HG03469 (cell line): ENCODE results near the gene CAMKMT.
"Not testable (repeated sequence)": the region's sequence is repeated elsewhere in the genome, so short reads cannot be mapped to it uniquely, and the experiment has no call there.

Source experiments
- ATAC-seq: cut with Tn5 transposase; IDR thresholded peaks from one replicate; pipeline ENCODE4 v1.9.1; 2021; ENCODE audit warnings: mild to moderate bottlenecking, moderate library complexity, moderate number of reproducible peaks; ENCODE audit not compliant: unreplicated experiment

The CAMKMT gene

GRCh38 chr2:44580875-44581515, 219.2 kb downstream of the CAMKMT start:
- ATAC-seq = no peak

DNA sequence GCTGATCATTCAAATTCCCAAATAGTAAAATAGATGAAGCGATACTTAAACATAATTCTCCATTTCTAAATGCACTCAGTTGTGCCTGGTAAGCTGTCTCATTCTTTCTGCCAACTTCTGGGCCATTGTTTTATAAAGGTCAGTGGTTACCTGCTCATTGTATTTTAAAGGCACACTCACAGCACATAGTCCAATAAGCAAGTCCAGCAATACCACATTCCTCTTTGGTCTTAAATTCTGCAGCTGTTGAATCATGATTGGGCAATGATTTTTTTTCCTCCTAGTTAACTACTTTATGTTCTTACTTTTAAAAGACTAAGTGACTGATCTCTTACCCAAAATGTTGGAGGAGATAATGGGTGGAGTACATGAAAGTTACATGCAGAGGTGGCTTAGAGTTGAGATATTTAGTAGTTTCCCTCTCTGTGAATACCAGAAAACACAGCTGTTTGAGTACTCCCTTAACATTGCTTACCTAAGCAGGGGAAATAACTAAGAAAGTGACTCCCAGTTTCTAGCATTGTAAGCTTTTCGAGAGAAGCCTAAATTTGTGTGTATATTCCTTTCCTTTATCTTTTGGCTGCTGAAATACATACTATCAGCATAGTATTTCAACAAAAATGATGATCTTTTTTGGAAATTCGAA, 220.7 kb downstream of the CAMKMT start:
- no peak for ATAC-seq

DNA sequence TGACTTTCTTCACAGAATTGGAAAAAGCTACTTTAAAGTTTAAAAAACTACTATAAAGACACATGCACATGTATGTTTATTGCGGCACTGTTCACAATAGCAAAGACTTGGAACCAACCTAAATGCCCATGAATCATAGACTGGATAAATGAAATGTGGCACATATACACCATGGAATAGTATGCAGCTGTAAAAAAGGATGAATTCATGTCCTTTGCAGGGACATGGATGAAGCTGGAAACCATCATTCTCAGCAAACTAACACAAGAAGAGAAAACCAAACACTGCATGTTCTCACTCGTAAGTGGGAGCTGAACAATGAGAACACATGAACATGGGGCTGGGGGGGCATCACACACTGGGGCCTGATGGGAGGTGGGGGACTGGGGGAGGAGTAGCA, 233.9 kb downstream of the CAMKMT start:
- not testable (repeated sequence) for ATAC-seq

- no peak for ATAC-seq
These were observed 235.0 kb downstream of the CAMKMT start for GRCh38 chr2:44596537-44597320.

DNA sequence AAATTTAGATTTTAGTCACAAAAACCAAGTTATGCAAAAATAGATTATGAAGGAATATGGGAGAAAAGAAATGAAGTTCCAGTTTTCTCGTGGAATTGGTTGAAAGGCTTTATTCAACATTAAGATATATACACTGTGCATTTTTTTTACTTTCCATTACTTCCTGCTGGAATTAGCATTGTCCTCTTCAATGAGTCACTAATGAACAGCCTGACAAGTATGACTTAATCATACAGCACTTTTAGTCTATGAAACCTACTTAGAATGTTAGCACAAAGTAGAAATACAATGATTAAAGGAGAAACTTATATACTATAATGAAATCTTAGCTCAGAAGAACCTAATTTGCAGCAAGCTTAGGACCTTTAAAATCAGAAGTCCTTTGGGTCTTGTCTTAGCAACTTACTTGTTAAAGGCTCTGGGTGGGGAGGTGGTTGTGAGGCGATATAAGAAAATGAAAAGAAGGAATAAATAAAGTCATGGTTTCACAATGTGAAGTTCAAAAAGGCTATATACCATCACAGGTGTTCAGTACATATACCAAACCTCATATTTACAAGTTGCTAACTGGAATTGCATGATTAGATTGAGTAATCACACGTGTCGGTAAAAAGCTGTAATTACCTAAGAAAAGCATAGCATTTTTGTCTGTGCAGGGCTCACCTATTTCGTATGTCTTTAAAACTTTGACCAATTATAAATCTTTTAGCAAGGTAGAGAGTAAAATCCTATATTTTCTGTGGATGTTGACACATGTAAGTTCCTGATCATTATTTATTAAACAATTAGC, 236.8 kb downstream of the CAMKMT start:
- no peak for ATAC-seq

GRCh38 chr2:44599130-44599529, 237.4 kb downstream of the CAMKMT start:
- no peak for ATAC-seq

- no peak for ATAC-seq
These were observed 240.7 kb downstream of the CAMKMT start for GRCh38 chr2:44602446-44602845.

DNA sequence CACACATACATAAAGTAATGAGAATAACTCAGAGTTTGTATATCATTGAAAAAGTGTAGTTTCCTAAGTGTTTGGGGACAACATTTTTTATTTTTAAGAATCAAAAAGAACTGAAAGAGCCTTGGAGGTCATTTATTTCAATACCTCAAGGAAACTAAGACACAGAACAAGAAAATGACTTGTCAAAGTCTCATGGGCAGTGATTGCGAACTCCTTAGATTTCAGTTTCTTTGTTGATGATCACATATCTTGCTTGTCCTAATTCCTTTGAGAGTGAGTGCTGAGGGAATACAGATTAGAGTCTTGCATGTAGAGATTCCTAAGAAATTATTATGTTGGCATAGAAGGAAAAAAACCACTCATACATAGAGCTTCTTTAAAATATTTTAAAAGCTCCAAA, 243.8 kb downstream of the CAMKMT start:
- ATAC-seq = no peak

DNA sequence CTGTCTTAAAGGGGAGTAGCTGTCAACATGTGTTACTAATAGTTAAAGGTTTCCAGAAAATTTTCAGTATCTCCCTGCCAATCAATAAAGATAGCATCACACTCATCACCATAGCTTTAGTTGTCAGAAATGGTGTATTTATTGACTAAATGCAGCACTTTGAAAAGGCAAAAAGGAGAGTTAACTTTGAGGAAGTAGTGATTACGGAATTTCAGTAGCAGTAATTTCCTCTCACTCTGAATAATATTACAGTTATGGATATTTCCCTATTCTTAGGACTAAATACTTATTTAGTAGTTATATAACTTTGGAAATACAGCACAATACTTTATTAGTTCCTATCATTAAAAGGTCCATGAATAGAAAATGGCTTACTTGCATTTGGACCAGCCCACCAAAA, 250.5 kb downstream of the CAMKMT start:
- no peak for ATAC-seq

GRCh38 chr2:44614940-44615339, 253.2 kb downstream of the CAMKMT start:
- ATAC-seq = no peak

DNA sequence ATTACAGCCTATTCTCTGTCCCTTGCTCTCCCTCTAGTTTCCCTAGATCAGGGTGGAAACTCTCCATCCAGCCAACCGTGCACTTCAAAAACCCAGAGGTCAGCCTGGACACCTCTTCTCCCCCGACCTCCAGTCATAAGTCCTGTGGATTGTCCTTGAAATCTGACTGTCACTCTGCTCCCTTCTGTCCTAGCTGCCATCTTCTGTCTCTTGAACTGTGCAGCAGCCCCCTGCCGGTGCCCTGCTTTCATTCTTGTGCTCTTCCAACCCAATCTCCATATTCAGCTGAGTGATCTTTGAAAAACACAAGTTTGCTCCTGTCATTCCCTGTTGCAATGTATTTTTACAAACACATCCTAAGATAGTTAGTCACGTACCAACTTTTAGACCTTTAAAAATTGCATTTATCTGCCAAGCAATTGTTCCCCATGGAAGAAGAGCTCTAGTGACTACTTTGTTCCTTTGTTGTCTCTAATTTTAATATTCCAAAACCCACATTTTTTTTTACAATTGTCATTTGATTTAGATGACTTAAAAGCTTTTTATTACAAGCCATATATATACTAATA, 254.3 kb downstream of the CAMKMT start:
- no peak for ATAC-seq

DNA sequence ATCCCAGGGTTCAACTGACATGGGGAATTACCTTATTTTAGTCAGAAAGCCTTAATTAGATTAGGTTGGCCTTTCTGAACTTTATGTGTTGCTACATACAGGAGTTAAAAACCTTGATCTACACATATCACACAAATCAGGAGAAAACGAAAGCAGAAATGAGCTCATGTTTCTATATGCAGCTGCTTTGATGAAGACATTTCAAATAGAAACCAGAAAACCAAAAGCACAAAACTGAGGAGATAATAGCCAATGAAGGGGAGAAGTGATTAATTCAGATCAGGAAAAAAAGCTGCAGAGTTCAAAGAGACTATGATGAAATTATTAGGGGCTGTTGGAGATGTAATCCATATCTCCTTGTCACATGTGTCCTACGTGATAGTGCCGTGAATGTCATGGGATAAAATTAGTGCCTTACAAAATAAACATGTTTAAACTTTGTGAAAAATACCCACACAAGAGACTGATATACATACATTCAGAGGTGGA, 255.0 kb downstream of the CAMKMT start:
- ATAC-seq = peak; percentile 59

DNA sequence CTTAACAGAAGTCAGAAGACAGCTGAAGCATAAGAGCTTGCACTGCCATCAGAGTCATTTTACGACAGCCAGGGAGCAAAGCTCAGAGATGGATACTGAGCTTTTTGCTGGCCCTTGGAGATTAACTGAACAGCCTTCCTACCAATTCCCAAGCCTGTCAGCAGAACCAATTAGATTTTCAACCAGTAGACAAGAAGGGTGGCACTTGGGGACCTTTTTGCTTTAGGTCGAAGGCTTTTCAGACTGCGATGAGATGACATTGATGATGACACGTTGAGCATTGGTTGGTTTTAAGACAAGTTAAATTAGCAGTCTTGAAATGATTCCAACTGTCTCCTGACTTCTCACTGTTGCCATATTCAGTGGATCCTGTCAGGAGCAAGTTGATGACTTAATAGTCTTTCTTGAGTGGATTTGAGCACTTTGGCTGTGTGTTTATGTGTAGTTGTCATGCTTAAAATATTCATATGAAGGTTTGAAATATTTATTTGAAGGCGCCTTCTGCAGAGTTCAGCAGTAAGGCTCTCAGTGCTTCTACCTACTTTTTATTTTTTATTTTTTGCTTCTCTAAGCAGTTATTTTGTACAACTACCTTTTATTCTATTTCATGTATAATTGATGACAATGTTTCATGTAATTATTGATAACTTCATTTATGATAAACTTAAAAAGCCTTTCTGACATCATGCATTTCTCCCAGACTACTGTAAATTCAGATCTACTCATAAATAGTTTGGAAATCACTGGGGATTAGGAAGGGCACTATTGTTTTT, 256.7 kb downstream of the CAMKMT start:
- ATAC-seq = no peak

- ATAC-seq = no peak
These were observed 258.6 kb downstream of the CAMKMT start for GRCh38 chr2:44620189-44620990.

GRCh38 chr2:44623622-44624351, 262.0 kb downstream of the CAMKMT start:
- no peak for ATAC-seq

DNA sequence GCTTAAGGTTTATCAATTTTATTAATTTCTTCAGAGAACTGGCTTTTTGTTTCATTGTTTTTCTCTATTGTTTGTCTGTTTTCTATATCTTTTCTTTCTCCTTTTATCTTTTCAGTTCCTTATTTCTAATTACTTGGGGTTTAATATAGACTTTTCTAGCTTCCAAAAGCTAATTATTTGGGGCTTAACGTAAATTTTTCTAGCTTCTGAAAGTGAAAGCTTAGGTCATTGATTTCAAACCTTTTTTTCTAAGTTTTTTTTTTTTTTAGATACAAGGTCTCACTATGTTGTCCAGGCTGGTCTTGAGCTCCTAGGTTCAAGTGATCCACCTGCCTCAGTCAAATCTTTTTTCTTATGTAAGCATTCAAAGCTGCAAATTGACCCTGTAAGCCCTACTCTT, 266.6 kb downstream of the CAMKMT start:
- no peak for ATAC-seq

- ATAC-seq = no peak
These were observed 271.4 kb downstream of the CAMKMT start for GRCh38 chr2:44632931-44633689.

DNA sequence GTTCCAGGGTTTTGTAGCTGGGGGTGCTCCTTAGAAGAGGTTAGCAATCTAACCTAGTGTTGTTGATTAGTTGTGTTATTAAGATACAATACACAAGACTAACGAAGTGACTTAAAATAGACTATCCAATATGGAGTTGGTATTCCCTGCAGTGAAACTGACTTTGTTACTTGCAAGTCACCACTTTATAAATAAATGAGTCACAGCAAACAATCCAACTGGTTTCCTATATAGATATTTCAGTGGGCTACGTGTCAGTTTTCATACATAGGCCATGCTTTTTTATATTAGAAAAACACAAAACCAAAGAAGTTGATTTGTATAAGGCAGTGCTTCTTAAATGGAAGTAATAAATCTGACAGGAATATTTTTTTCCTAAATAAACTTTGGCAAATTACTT, 274.0 kb downstream of the CAMKMT start:
- ATAC-seq = no peak
